ENCODE results near the gene C1QTNF6. TPM values are rescaled to one million over a fixed set of nuclear protein-coding genes. Genes with fewer than 3 reads are reported as not detected.
A peak's percentile ranks its signal among the peaks of the same experiment; 100 is the strongest.

C1QTNF6 gene
- total and polyA plus RNA-seq, 8 donors: 1.2 to 10.9 (median 3.0) TPM

GRCh38 chr22:37212174-37212906, 24.3 kb upstream of the C1QTNF6 start, which contains the start of gene SSTR3:
Gene SSTR3 (minus strand): TSS chr22:37212477. CDS start chr22:37207803, 4,674 bp downstream.
- Histone ChIP-seq H3K9me3 (no peaks in the 10 kb centered on the region), H3K4me1 (no peaks in the 10 kb centered on the region), H3K27ac (no peak within 1 kb of the TSS), H3K27me3 (no peaks in the 10 kb centered on the region), H3K4me3 (no peak within 1 kb of the TSS), H3K36me3 (no peaks in the 10 kb centered on the region)
- TF ChIP-seq CTCF (IDR thresholded peaks at IDR 0.05): no peak
- no peak for FAIRE-seq
- ATAC-seq: peak; percentile 56 to 86 (median 76)
- peak in 3 of 6 donors; percentile 28 to 52 (median 33) for DNase-seq
- WGBS, 2 donors: 11 to 13% methylated on average over 23 of the region's 23 CpGs
- intact Hi-C loops (cut with DNase I): no loop called here

- Histone ChIP-seq H3K36me3 (no peaks in the 10 kb centered on the region), H3K4me3 (no peak overlapping the region), H3K27me3 (no peaks in the 10 kb centered on the region), H3K4me1 (no peaks in the 10 kb centered on the region), H3K9me3 (no peaks in the 10 kb centered on the region), H3K27ac (no peak overlapping the region)
- TF ChIP-seq CTCF (IDR thresholded peaks at IDR 0.05): no peak
- FAIRE-seq (no peak), ATAC-seq (peak in 2 of 4 donors; percentile 25 to 46), DNase-seq (no peak)
- intact Hi-C loops (cut with DNase I): no loop called here
- 68 to 73% methylated on average over 6 of the region's 6 CpGs for WGBS, 2 donors
Measured at GRCh38 chr22:37211866-37212173, 23.8 kb upstream of the C1QTNF6 start.

GRCh38 chr22:37211075-37211865, 23.2 kb upstream of the C1QTNF6 start:
- ATAC-seq (peak in 2 of 4 donors; percentile 32 to 42), DNase-seq (no peak), FAIRE-seq (no peak)
- Histone ChIP-seq H3K27ac (no peak overlapping the region), H3K27me3 (no peaks in the 10 kb centered on the region), H3K36me3 (no peaks in the 10 kb centered on the region), H3K4me3 (no peak overlapping the region), H3K4me1 (no peaks in the 10 kb centered on the region), H3K9me3 (no peaks in the 10 kb centered on the region)
- no peak for TF ChIP-seq CTCF (IDR thresholded peaks at IDR 0.05)
- intact Hi-C loops (cut with DNase I): no loop called here
- 70 to 76% methylated on average over 24 of the region's 24 CpGs for WGBS, 2 donors

- no peaks in the 10 kb centered on the region for H3K4me1 ChIP-seq
- no peak for FAIRE-seq
- H3K4me3 ChIP-seq: no peak overlapping the region
- WGBS, 2 donors: 74 to 77% methylated on average over 14 to 15 of the region's 15 CpGs
- ATAC-seq: no peak
- no peak for DNase-seq
- H3K36me3 ChIP-seq: no peaks in the 10 kb centered on the region
- TF ChIP-seq CTCF (IDR thresholded peaks at IDR 0.05): no peak
- intact Hi-C loops (cut with DNase I): no loop called here
- no peaks in the 10 kb centered on the region for H3K9me3 ChIP-seq
- H3K27ac ChIP-seq: no peak overlapping the region
- no peaks in the 10 kb centered on the region for H3K27me3 ChIP-seq
Measured at GRCh38 chr22:37210041-37210803, 22.2 kb upstream of the C1QTNF6 start.

Measured in pancreas (tissue), 10 donors.